Transverse colon (tissue), 4 donors: ENCODE data around the gene DCPS.

Experiments
- POLR2A ChIP-seq: fragments of 450-650 bp; IDR thresholded peaks from one replicate; pipeline ENCODE4 v1.6.1; 2016; ENCODE audit warnings: antibody characterized with exemption, mild to moderate bottlenecking, moderate library complexity
- POLR2AphosphoS5 ChIP-seq, 3 donors: sonication (generic); formaldehyde crosslinking; IDR thresholded peaks; one replicate each; pipeline ENCODE4 v1.6.1; 2016; ENCODE audit warnings: antibody characterized with exemption in 3 of 3
- TF ChIP-seq, protein P1 (sequence below), 5 experiments: fragments of 200-600 bp in 3 of 5; fragments of 450-650 bp in 2 of 5; sonication (generic) in 3 of 5; IDR thresholded peaks; 1 replicate in 2 of 5; 2 replicates in 3 of 5; pipeline ENCODE4 v1.5.1; 2016 to 2017; ENCODE audit warnings: antibody characterized with exemption in 5 of 5, inconsistent platforms in 3 of 5, mild to moderate bottlenecking in 2 of 5, moderate library complexity in 1 of 5

DNA sequence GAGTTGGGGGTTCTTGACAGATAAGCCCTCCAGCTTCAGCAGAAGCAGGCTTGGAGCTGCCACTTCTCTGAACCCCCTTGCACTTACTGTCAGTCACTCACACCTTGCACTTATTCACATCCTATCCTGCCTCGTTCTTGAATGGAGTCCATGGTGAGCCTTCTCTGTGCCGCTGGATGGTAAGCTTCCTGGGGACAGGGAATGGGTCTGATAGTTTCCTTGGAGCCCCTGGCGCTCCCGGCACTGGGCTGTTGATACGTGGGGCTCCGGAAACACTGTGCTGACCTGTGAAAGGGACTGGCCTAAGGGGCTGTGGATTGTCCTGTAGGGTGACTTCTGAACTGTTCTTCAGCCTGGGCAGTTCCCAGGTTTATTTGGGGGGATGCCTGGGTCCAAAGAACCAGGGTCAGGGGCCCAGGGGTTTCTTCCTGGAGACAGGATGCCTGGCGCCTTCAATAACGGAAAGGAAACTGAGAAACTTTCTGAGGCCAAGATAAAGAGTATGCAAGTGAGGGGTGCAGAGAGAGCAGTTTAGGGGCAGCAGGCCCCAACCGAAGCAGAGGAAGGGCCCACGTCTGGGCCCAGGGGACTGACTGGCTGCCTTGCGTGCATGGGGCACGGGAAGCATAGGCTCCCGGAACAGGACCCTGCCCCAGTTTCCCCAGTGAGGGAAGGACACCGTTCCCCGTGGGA, 50.9 kb downstream of the DCPS start:
- TF ChIP-seq, protein P1, sequence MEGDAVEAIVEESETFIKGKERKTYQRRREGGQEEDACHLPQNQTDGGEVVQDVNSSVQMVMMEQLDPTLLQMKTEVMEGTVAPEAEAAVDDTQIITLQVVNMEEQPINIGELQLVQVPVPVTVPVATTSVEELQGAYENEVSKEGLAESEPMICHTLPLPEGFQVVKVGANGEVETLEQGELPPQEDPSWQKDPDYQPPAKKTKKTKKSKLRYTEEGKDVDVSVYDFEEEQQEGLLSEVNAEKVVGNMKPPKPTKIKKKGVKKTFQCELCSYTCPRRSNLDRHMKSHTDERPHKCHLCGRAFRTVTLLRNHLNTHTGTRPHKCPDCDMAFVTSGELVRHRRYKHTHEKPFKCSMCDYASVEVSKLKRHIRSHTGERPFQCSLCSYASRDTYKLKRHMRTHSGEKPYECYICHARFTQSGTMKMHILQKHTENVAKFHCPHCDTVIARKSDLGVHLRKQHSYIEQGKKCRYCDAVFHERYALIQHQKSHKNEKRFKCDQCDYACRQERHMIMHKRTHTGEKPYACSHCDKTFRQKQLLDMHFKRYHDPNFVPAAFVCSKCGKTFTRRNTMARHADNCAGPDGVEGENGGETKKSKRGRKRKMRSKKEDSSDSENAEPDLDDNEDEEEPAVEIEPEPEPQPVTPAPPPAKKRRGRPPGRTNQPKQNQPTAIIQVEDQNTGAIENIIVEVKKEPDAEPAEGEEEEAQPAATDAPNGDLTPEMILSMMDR (IDR thresholded peaks at IDR 0.05) = no peak
- no peak for TF ChIP-seq POLR2A
- no peak for TF ChIP-seq POLR2AphosphoS5 (IDR thresholded peaks at IDR 0.05)
